Measurements from ENCODE around the gene ADK. TPM values are rescaled to one million over a fixed set of nuclear protein-coding genes. Genes with fewer than 3 reads are reported as not detected.

Gene ADK
- total and polyA plus RNA-seq, 2 experiments from 2014 or later = 39.9 to 53.0 TPM

- TF ChIP-seq, protein P1, sequence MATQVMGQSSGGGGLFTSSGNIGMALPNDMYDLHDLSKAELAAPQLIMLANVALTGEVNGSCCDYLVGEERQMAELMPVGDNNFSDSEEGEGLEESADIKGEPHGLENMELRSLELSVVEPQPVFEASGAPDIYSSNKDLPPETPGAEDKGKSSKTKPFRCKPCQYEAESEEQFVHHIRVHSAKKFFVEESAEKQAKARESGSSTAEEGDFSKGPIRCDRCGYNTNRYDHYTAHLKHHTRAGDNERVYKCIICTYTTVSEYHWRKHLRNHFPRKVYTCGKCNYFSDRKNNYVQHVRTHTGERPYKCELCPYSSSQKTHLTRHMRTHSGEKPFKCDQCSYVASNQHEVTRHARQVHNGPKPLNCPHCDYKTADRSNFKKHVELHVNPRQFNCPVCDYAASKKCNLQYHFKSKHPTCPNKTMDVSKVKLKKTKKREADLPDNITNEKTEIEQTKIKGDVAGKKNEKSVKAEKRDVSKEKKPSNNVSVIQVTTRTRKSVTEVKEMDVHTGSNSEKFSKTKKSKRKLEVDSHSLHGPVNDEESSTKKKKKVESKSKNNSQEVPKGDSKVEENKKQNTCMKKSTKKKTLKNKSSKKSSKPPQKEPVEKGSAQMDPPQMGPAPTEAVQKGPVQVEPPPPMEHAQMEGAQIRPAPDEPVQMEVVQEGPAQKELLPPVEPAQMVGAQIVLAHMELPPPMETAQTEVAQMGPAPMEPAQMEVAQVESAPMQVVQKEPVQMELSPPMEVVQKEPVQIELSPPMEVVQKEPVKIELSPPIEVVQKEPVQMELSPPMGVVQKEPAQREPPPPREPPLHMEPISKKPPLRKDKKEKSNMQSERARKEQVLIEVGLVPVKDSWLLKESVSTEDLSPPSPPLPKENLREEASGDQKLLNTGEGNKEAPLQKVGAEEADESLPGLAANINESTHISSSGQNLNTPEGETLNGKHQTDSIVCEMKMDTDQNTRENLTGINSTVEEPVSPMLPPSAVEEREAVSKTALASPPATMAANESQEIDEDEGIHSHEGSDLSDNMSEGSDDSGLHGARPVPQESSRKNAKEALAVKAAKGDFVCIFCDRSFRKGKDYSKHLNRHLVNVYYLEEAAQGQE (IDR thresholded peaks at IDR 0.05; ENCODE audit: unreplicated experiment) = no peak
- TF ChIP-seq ZNF331 (CRISPR knock-in tag; IDR thresholded peaks at IDR 0.05; ENCODE audit: low read depth) (no peak), ETS1 (IDR thresholded peaks at IDR 0.05) (no peak), EZH2 (IDR thresholded peaks at IDR 0.05; ENCODE audit: low read depth, unreplicated experiment) (no peak), STAT1 (IDR thresholded peaks at IDR 0.05; ENCODE audit: unreplicated experiment) (no peak), CTCF (conservative IDR thresholded peaks at IDR 0.05; ENCODE audit: low read depth in 2 of 2) (no peak)
Observed at GRCh38 chr10:74244807-74245206, 93.8 kb downstream of the ADK start (continued).

DNA sequence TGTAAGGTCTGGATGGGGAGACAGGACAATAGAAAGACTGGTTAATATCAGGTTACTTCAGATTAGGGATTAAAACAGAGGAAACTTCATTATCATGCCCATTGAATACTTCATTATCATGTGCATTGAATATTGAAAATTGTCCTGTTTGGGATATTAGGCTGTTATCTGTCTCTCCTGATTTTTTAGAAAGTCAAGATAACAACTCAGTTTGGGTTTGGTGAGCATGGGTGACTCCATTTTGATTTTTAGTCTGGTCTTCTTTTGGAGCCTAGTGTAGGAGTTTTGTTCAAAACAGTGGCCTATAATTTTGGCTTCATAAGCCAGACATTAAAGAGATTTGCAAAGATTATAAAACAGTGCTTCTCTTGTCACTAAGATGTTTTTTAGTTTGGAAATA is 95.5 kb downstream of the ADK start:
- Histone ChIP-seq H3K27ac (ENCODE audit: low read depth) (no peak overlapping the region), H3K4me2 (no peak overlapping the region), H3F3A (replicated peaks; ENCODE audit: low read depth) (no peaks in the 10 kb centered on the region), H3K27me3 (ENCODE audit: insufficient read depth) (no peaks in the 10 kb centered on the region), H3K4me1 (ENCODE audit: insufficient read depth) (peaks cover 13% of the 10 kb centered on the region), H4K20me1 (replicated peaks; ENCODE audit: insufficient read depth) (no peaks in the 10 kb centered on the region), H3K4me3 (no peak overlapping the region), H2AFZ (no peak overlapping the region), H3K9me2 (ENCODE audit: insufficient read depth) (no peaks in the 10 kb centered on the region), H3K36me3 (ENCODE audit: insufficient read depth) (no peaks in the 10 kb centered on the region), H3K79me2 (replicated peaks; ENCODE audit: insufficient read depth) (no peaks in the 10 kb centered on the region)
- Mint-ChIP-seq H3K9me3 (no peaks in the 10 kb centered on the region), H3K27me3 (ENCODE audit: insufficient read depth, low read depth, poor library complexity) (no peaks in the 10 kb centered on the region), H3K4me1 (peaks cover 12% of the 10 kb centered on the region), H3K36me3 (ENCODE audit: low read depth) (peaks cover 8% of the 10 kb centered on the region), H3K27ac (peak overlapping the region; percentile 11; the same call in 1 of the 2 replicates), H3K4me3 (no peak overlapping the region)
- ATAC-seq = no peak
- DNase-seq (ENCODE audit: low spot score) = no peak
- TF ChIP-seq JUNB (IDR thresholded peaks at IDR 0.05; ENCODE audit: unreplicated experiment) (no peak), EZH2 (IDR thresholded peaks at IDR 0.05; ENCODE audit: low read depth, unreplicated experiment) (no peak), ETS1 (IDR thresholded peaks at IDR 0.05) (no peak), CREB1 (CRISPR knock-in tag; IDR thresholded peaks at IDR 0.05; ENCODE audit: low read depth) (no peak), ZNF114 (CRISPR knock-in tag; IDR thresholded peaks at IDR 0.05) (no peak), POLR2AphosphoS5 (IDR thresholded peaks at IDR 0.05; ENCODE audit: low read depth) (no peak), NANOG (IDR thresholded peaks at IDR 0.05; ENCODE audit: borderline replicate concordance) (no peak), STAT1 (IDR thresholded peaks at IDR 0.05; ENCODE audit: unreplicated experiment) (no peak)
- TF ChIP-seq, protein P2, sequence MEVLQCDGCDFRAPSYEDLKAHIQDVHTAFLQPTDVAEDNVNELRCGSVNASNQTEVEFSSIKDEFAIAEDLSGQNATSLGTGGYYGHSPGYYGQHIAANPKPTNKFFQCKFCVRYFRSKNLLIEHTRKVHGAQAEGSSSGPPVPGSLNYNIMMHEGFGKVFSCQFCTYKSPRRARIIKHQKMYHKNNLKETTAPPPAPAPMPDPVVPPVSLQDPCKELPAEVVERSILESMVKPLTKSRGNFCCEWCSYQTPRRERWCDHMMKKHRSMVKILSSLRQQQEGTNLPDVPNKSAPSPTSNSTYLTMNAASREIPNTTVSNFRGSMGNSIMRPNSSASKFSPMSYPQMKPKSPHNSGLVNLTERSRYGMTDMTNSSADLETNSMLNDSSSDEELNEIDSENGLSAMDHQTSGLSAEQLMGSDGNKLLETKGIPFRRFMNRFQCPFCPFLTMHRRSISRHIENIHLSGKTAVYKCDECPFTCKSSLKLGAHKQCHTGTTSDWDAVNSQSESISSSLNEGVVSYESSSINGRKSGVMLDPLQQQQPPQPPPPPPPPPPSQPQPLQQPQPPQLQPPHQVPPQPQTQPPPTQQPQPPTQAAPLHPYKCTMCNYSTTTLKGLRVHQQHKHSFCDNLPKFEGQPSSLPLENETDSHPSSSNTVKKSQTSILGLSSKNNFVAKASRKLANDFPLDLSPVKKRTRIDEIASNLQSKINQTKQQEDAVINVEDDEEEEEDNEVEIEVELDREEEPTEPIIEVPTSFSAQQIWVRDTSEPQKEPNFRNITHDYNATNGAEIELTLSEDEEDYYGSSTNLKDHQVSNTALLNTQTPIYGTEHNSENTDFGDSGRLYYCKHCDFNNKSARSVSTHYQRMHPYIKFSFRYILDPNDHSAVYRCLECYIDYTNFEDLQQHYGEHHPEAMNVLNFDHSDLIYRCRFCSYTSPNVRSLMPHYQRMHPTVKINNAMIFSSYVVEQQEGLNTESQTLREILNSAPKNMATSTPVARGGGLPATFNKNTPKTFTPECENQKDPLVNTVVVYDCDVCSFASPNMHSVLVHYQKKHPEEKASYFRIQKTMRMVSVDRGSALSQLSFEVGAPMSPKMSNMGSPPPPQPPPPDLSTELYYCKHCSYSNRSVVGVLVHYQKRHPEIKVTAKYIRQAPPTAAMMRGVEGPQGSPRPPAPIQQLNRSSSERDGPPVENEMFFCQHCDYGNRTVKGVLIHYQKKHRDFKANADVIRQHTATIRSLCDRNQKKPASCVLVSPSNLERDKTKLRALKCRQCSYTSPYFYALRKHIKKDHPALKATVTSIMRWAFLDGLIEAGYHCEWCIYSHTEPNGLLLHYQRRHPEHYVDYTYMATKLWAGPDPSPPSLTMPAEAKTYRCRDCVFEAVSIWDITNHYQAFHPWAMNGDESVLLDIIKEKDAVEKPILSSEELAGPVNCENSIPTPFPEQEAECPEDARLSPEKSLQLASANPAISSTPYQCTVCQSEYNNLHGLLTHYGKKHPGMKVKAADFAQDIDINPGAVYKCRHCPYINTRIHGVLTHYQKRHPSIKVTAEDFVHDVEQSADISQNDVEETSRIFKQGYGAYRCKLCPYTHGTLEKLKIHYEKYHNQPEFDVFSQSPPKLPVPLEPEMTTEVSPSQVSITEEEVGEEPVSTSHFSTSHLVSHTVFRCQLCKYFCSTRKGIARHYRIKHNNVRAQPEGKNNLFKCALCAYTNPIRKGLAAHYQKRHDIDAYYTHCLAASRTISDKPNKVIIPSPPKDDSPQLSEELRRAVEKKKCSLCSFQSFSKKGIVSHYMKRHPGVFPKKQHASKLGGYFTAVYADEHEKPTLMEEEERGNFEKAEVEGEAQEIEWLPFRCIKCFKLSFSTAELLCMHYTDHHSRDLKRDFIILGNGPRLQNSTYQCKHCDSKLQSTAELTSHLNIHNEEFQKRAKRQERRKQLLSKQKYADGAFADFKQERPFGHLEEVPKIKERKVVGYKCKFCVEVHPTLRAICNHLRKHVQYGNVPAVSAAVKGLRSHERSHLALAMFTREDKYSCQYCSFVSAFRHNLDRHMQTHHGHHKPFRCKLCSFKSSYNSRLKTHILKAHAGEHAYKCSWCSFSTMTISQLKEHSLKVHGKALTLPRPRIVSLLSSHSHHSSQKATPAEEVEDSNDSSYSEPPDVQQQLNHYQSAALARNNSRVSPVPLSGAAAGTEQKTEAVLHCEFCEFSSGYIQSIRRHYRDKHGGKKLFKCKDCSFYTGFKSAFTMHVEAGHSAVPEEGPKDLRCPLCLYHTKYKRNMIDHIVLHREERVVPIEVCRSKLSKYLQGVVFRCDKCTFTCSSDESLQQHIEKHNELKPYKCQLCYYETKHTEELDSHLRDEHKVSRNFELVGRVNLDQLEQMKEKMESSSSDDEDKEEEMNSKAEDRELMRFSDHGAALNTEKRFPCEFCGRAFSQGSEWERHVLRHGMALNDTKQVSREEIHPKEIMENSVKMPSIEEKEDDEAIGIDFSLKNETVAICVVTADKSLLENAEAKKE (CRISPR knock-in tag; IDR thresholded peaks at IDR 0.05) = no peak
